Right cardiac atrium (tissue), 5 donors: Measurements from ENCODE around the gene TMEM203. TPM values are rescaled to one million over a fixed set of nuclear protein-coding genes. Genes with fewer than 3 reads are reported as not detected.

Source experiments
- microRNA-seq, 2 donors: library from miRNA; unstranded; fragments of <30 nt; microRNA quantifications; one replicate each; pipeline ENCODE4 v1.2.0, GENCODE V29; 2020 to 2021
- polyA plus RNA-seq: library from polyadenylated mRNA; stranded (reverse); fragments of 200-250 nt; gene quantifications from one replicate; pipeline ENCODE4 v1.2.3, GENCODE V29; 2013
- total RNA-seq, 4 donors: library from RNA; stranded (reverse); fragmentation: NEBNext Ultra II Directional; extraction: Animal tissue kit (Norgen Biotek cat#: 25700); gene quantifications; one replicate each; pipeline ENCODE4 v1.2.1, GENCODE V29; 2021
- donor health status: healthy with polysubstance abuse.
- donor health status: DM: no; HTN: yes; CAD: no.
- donor health status: DM: no; HTN: no; CAD: no.
- donor health status: DM: no; HTN: yes; CAD: no; lungs with severe emphysema.
- donor health status: DM: yes; HTN: yes; CAD: no.

TMEM203 gene
- total and polyA plus RNA-seq, 5 donors: 28.9 to 47.5 (median 40.6) TPM

Small RNA genes lying within 50 kb of the gene (microRNA-seq; reads per million reads assigned to microRNA genes)
- gene MIR3621: 0 reads per million in 2 donors

Other genes with a start within 250 kb of the TMEM203 start
Only the 30 nearest of the 31 such genes appear.
- 1,000 to 10,000 TPM; 3,127 to 5,556 (median 4,402) TPM for gene PTGDS, start 228.1 kb downstream of the TMEM203 start, total RNA-seq
- gene PTGDS, start 228.1 kb downstream of the TMEM203 start, polyA plus RNA-seq: 6,981 TPM
- 10 to 100 TPM in 2 of 4 donors, 1 to 10 TPM in 2; 4.3 to 16.7 (median 9.7) TPM for gene LCNL1, start 222.7 kb downstream of the TMEM203 start, total RNA-seq
- gene LCNL1, start 222.7 kb downstream of the TMEM203 start, polyA plus RNA-seq: 2.4 TPM
- 10 to 100 TPM; 24.8 to 30.4 (median 27.6) TPM for gene PAXX, start 213.2 kb downstream of the TMEM203 start, total RNA-seq
- gene PAXX, start 213.2 kb downstream of the TMEM203 start, polyA plus RNA-seq: 44.5 TPM
- gene CLIC3, start 209.1 kb downstream of the TMEM203 start, total RNA-seq: 1 to 10 TPM; 2.8 to 6.2 (median 4.8) TPM
- gene CLIC3, start 209.1 kb downstream of the TMEM203 start, polyA plus RNA-seq: 6.2 TPM
- 10 to 100 TPM; 32.2 to 42.4 (median 39.3) TPM for gene ABCA2, start 177.4 kb downstream of the TMEM203 start, total RNA-seq
- gene ABCA2, start 177.4 kb downstream of the TMEM203 start, polyA plus RNA-seq: 40.4 TPM
- under 1 TPM in 3 of 4 donors, not detected in 1; 0.09 to 0.24 (median 0.20) TPM for gene FUT7, start 173.6 kb downstream of the TMEM203 start, total RNA-seq
- gene FUT7, start 173.6 kb downstream of the TMEM203 start, polyA plus RNA-seq: 0.07 TPM
- gene NPDC1, start 159.5 kb downstream of the TMEM203 start, total RNA-seq: 10 to 100 TPM; 68.3 to 81.0 (median 71.4) TPM
- 69.7 TPM for gene NPDC1, start 159.5 kb downstream of the TMEM203 start, polyA plus RNA-seq
- 1 to 10 TPM in 3 of 4 donors, under 1 TPM in 1; 0.92 to 2.9 (median 1.4) TPM for gene ENTPD2, start 151.6 kb downstream of the TMEM203 start, total RNA-seq
- 2.1 TPM for gene ENTPD2, start 151.6 kb downstream of the TMEM203 start, polyA plus RNA-seq
- under 1 TPM; 0.08 to 0.63 (median 0.28) TPM for gene SAPCD2, start 135.1 kb downstream of the TMEM203 start, total RNA-seq
- gene SAPCD2, start 135.1 kb downstream of the TMEM203 start, polyA plus RNA-seq: 0.18 TPM
- 10 to 100 TPM in 3 of 4 donors, 1 to 10 TPM in 1; 9.8 to 14.0 (median 12.4) TPM for gene UAP1L1, start 128.1 kb downstream of the TMEM203 start, total RNA-seq
- 10.1 TPM for gene UAP1L1, start 128.1 kb downstream of the TMEM203 start, polyA plus RNA-seq
- 10 to 100 TPM; 23.9 to 31.3 (median 28.1) TPM for gene MAN1B1, start 118.7 kb downstream of the TMEM203 start, total RNA-seq
- gene MAN1B1, start 118.7 kb downstream of the TMEM203 start, polyA plus RNA-seq: 24.8 TPM
- 100 to 1,000 TPM; 211 to 288 (median 239) TPM for gene DPP7, start 90.9 kb downstream of the TMEM203 start, total RNA-seq
- gene DPP7, start 90.9 kb downstream of the TMEM203 start, polyA plus RNA-seq: 252 TPM
- under 1 TPM in 1 of 4 donors, not detected in 3; 0.08 TPM for gene GRIN1, start 66.5 kb downstream of the TMEM203 start, total RNA-seq
- 0.09 TPM for gene GRIN1, start 66.5 kb downstream of the TMEM203 start, polyA plus RNA-seq
- not detected for gene LRRC26, start 35.6 kb downstream of the TMEM203 start, total RNA-seq
- not detected for gene LRRC26, start 35.6 kb downstream of the TMEM203 start, polyA plus RNA-seq
- gene TMEM210, start 33.6 kb downstream of the TMEM203 start, total RNA-seq: not detected
- gene TMEM210, start 33.6 kb downstream of the TMEM203 start, polyA plus RNA-seq: not detected
- gene ANAPC2, start 17.1 kb downstream of the TMEM203 start, total RNA-seq: 10 to 100 TPM; 31.9 to 45.7 (median 37.4) TPM
- gene ANAPC2, start 17.1 kb downstream of the TMEM203 start, polyA plus RNA-seq: 26.6 TPM
- gene SSNA1, start 17.0 kb downstream of the TMEM203 start, total RNA-seq: 10 to 100 TPM; 43.2 to 57.8 (median 48.3) TPM
- 86.4 TPM for gene SSNA1, start 17.0 kb downstream of the TMEM203 start, polyA plus RNA-seq
- gene TPRN, start 4.9 kb downstream of the TMEM203 start, total RNA-seq: 10 to 100 TPM in 1 of 4 donors, 1 to 10 TPM in 3; 5.4 to 13.9 (median 8.9) TPM
- gene TPRN, start 4.9 kb downstream of the TMEM203 start, polyA plus RNA-seq: 4.8 TPM
- gene NDOR1, start 52 bp upstream of the TMEM203 start, total RNA-seq: 1 to 10 TPM; 5.1 to 7.9 (median 5.9) TPM
- 5.2 TPM for gene NDOR1, start 52 bp upstream of the TMEM203 start, polyA plus RNA-seq
- 10 to 100 TPM; 17.7 to 25.9 (median 23.7) TPM for gene RNF208, start 16.6 kb upstream of the TMEM203 start, total RNA-seq
- 36.0 TPM for gene RNF208, start 16.6 kb upstream of the TMEM203 start, polyA plus RNA-seq
- under 1 TPM in 1 of 4 donors, not detected in 3; 0.17 TPM for gene CYSRT1, start 19.5 kb upstream of the TMEM203 start, total RNA-seq
- 0.32 TPM for gene CYSRT1, start 19.5 kb upstream of the TMEM203 start, polyA plus RNA-seq
- gene RNF224, start 21.9 kb upstream of the TMEM203 start, total RNA-seq: not detected
- 0.09 TPM for gene RNF224, start 21.9 kb upstream of the TMEM203 start, polyA plus RNA-seq
- not detected for gene SLC34A3, start 25.3 kb upstream of the TMEM203 start, total RNA-seq
- not detected for gene SLC34A3, start 25.3 kb upstream of the TMEM203 start, polyA plus RNA-seq
- 100 to 1,000 TPM; 203 to 461 (median 332) TPM for gene TUBB4B, start 35.6 kb upstream of the TMEM203 start, total RNA-seq
- gene TUBB4B, start 35.6 kb upstream of the TMEM203 start, polyA plus RNA-seq: 591 TPM
- under 1 TPM in 3 of 4 donors, not detected in 1; 0.31 to 0.46 (median 0.32) TPM for gene STPG3, start 45.6 kb upstream of the TMEM203 start, total RNA-seq
- gene STPG3, start 45.6 kb upstream of the TMEM203 start, polyA plus RNA-seq: 0.23 TPM
- 10 to 100 TPM; 34.8 to 38.6 (median 37.1) TPM for gene NELFB, start 49.7 kb upstream of the TMEM203 start, total RNA-seq
- gene NELFB, start 49.7 kb upstream of the TMEM203 start, polyA plus RNA-seq: 33.8 TPM
- 10 to 100 TPM; 10.9 to 17.2 (median 13.1) TPM for gene TOR4A, start 72.1 kb upstream of the TMEM203 start, total RNA-seq
- gene TOR4A, start 72.1 kb upstream of the TMEM203 start, polyA plus RNA-seq: 6.2 TPM
- 10 to 100 TPM in 1 of 4 donors, 1 to 10 TPM in 3; 4.5 to 14.5 (median 7.9) TPM for gene NRARP, start 96.6 kb upstream of the TMEM203 start, total RNA-seq
- gene NRARP, start 96.6 kb upstream of the TMEM203 start, polyA plus RNA-seq: 4.2 TPM
- 10 to 100 TPM in 2 of 4 donors, 1 to 10 TPM in 2; 7.9 to 13.4 (median 11.1) TPM for gene EXD3, start 217.5 kb upstream of the TMEM203 start, total RNA-seq
- 14.6 TPM for gene EXD3, start 217.5 kb upstream of the TMEM203 start, polyA plus RNA-seq
- gene NOXA1, start 217.7 kb upstream of the TMEM203 start, total RNA-seq: 1 to 10 TPM; 3.1 to 7.5 (median 4.5) TPM
- gene NOXA1, start 217.7 kb upstream of the TMEM203 start, polyA plus RNA-seq: 4.3 TPM